H1 (cell line): ENCODE results near the gene ZSCAN5A. TPM values are rescaled to one million over a fixed set of nuclear protein-coding genes. Genes with fewer than 3 reads are reported as not detected.

ENCODE experiments used
- CTCF ChIA-PET: fragments of 300-600 bp; sonication (Branson Sonifier 250); formaldehyde crosslinking; loops from one replicate; lab custom pipeline; 2021; ENCODE audit not compliant: partially characterized antibody; lab: Charles Lee
- POLR2A ChIA-PET: fragments of 300-600 bp; sonication (Branson Sonifier 250); formaldehyde crosslinking; loops from one replicate; lab custom pipeline; 2021; ENCODE audit warnings: inconsistent platforms; ENCODE audit not compliant: partially characterized antibody; lab: Charles Lee
- DNase-seq, 2 experiments: peaks; one replicate each; pipeline versions ENCODE4 v3.0.0 to v3.0.0-alpha.2; 2010 to 2022; ENCODE audit warnings: low spot score in 2 of 2, low read depth in 1 of 2, mixed read lengths in 1 of 2
- FAIRE-seq: peaks from 2 replicates; lab custom pipeline; 2011; peaks lifted over from hg19 to GRCh38; lab: Jason Lieb, UNC
- H2AFZ ChIP-seq: 2 replicates; pipeline ENCODE4 v1.8.1; 2012; ENCODE audit warnings: low read length, inconsistent platforms
- H2AK5ac ChIP-seq: 2 replicates; pipeline ENCODE4 v1.6.1; 2013; ENCODE audit warnings: low read depth, low read length
- H2BK120ac ChIP-seq: replicated peaks from 2 replicates; pipeline ENCODE3; 2013; ENCODE audit warnings: low read depth, low read length, inconsistent platforms
- H2BK12ac ChIP-seq: 2 replicates; pipeline ENCODE4 v1.6.1; 2013; ENCODE audit warnings: low read depth, low read length
- H2BK15ac ChIP-seq: 2 replicates; pipeline ENCODE4 v1.6.1; 2013; ENCODE audit warnings: low read length
- H2BK20ac ChIP-seq: 2 replicates; pipeline ENCODE4 v1.6.1; 2013; ENCODE audit warnings: low read length
- H2BK5ac ChIP-seq: 2 replicates; pipeline ENCODE4 v1.6.1; 2013; ENCODE audit warnings: low read depth, low read length
- H3K14ac ChIP-seq: 2 replicates; pipeline ENCODE4 v1.6.1; 2013; ENCODE audit warnings: inconsistent platforms; ENCODE audit not compliant: insufficient read length
- H3K18ac ChIP-seq: 2 replicates; pipeline ENCODE4 v1.6.1; 2013; ENCODE audit warnings: low read length; ENCODE audit errors: extremely low read depth
- H3K23ac ChIP-seq: 2 replicates; pipeline ENCODE4 v1.6.1; 2013; ENCODE audit warnings: inconsistent platforms; ENCODE audit not compliant: insufficient read length
- H3K23me2 ChIP-seq: 2 replicates; pipeline ENCODE4 v1.6.1; 2013; ENCODE audit warnings: low read depth, low read length
- H3K27ac ChIP-seq: 2 replicates; pipeline ENCODE4 v1.6.1; 2011; ENCODE audit warnings: low read depth, low read length, inconsistent platforms
- H3K27me3 ChIP-seq, 4 experiments: replicated peaks in 1 of 4; 1 replicate in 1 of 4; 2 replicates in 3 of 4; pipeline versions ENCODE4 v1.6.1 to v1.8.1; 2011 to 2013; ENCODE audit warnings: low read length in 3 of 4, mild to moderate bottlenecking in 3 of 4, inconsistent platforms in 2 of 4, mixed read lengths in 2 of 4, moderate library complexity in 1 of 4; ENCODE audit not compliant: control insufficient read depth in 3 of 4, insufficient read depth in 3 of 4; ENCODE audit errors: extremely low read depth in 1 of 4
- H3K36me3 ChIP-seq, 4 experiments: 2 replicates each; pipeline versions ENCODE4 v1.6.1 to v1.8.1; 2011 to 2013; ENCODE audit warnings: mild to moderate bottlenecking in 4 of 4, low read length in 3 of 4, moderate library complexity in 2 of 4, control low read depth in 1 of 4, inconsistent platforms in 1 of 4; ENCODE audit not compliant: insufficient read depth in 4 of 4, control insufficient read depth in 2 of 4
- H3K4ac ChIP-seq: replicated peaks from 2 replicates; pipeline ENCODE3; 2013; ENCODE audit warnings: low read length, low read depth, mixed read lengths, inconsistent platforms; ENCODE audit not compliant: insufficient read length
- H3K4me1 ChIP-seq, 4 experiments: replicated peaks in 1 of 4; 1 replicate in 1 of 4; 2 replicates in 3 of 4; pipeline versions ENCODE4 v1.6.1 to v1.8.1; 2011 to 2013; ENCODE audit warnings: low read length in 3 of 4, inconsistent platforms in 2 of 4, mixed read lengths in 1 of 4; ENCODE audit not compliant: insufficient read depth in 4 of 4, control insufficient read depth in 3 of 4
- H3K4me2 ChIP-seq, 2 experiments: 2 replicates each; pipeline versions ENCODE4 v1.6.1 to v1.8.1; 2011 to 2013; ENCODE audit warnings: low read depth in 2 of 2, low read length in 2 of 2, control low read depth in 1 of 2, inconsistent platforms in 1 of 2, mild to moderate bottlenecking in 1 of 2; ENCODE audit not compliant: insufficient read depth in 1 of 2
- H3K4me3 ChIP-seq, 4 experiments: fragments of 200-600, 300-600 bp in 1 of 4; sonication (generic), shearing (Covaris generic), sonication (Bioruptor Twin) in 1 of 4; 2 replicates each; pipeline versions ENCODE4 v1.5.1 to v1.8.1; 2011 to 2016; ENCODE audit warnings: low read length in 4 of 4, low read depth in 3 of 4, control low read depth in 2 of 4, inconsistent platforms in 2 of 4, mild to moderate bottlenecking in 2 of 4, mixed read lengths in 1 of 4, moderate library complexity in 1 of 4; ENCODE audit not compliant: insufficient read depth in 2 of 4; ENCODE audit errors: extremely low read depth in 1 of 4
- H3K56ac ChIP-seq: replicated peaks from 2 replicates; pipeline ENCODE3; 2013; ENCODE audit warnings: low read depth, mild to moderate bottlenecking, mixed read lengths, low read length, inconsistent platforms; ENCODE audit not compliant: insufficient read length
- H3K79me1 ChIP-seq: 2 replicates; pipeline ENCODE4 v1.6.1; 2013; ENCODE audit warnings: low read depth, low read length, control low read depth
- H3K79me2 ChIP-seq, 2 experiments: 2 replicates each; pipeline versions ENCODE4 v1.6.1 to v1.8.1; 2012 to 2013; ENCODE audit warnings: low read length in 2 of 2, mild to moderate bottlenecking in 2 of 2, inconsistent platforms in 1 of 2; ENCODE audit not compliant: insufficient read depth in 2 of 2, control insufficient read depth in 1 of 2
- H3K9ac ChIP-seq, 4 experiments: replicated peaks in 1 of 4; 1 replicate in 1 of 4; 2 replicates in 3 of 4; pipeline versions ENCODE4 v1.6.1 to v1.8.1; 2011 to 2013; ENCODE audit warnings: low read depth in 3 of 4, low read length in 3 of 4, control low read depth in 2 of 4, mild to moderate bottlenecking in 2 of 4, moderate library complexity in 2 of 4, inconsistent platforms in 1 of 4; ENCODE audit errors: extremely low read depth in 1 of 4
- H3K9me3 ChIP-seq, 2 experiments: 2 replicates each; pipeline versions ENCODE4 v1.6.1 to v1.8.1; 2012 to 2013; ENCODE audit warnings: mild to moderate bottlenecking in 2 of 2, moderate library complexity in 2 of 2, control low read depth in 1 of 2, inconsistent platforms in 1 of 2, low read depth in 1 of 2, low read length in 1 of 2, mixed read lengths in 1 of 2; ENCODE audit not compliant: insufficient read depth in 2 of 2
- H4K20me1 ChIP-seq, 2 experiments: replicated peaks in 1 of 2; 2 replicates each; pipeline versions ENCODE3 to v1.8.1; 2011 to 2013; ENCODE audit warnings: inconsistent platforms in 2 of 2, low read length in 2 of 2, mild to moderate bottlenecking in 1 of 2; ENCODE audit not compliant: insufficient read depth in 2 of 2, control insufficient read depth in 1 of 2
- H4K5ac ChIP-seq: 2 replicates; pipeline ENCODE4 v1.6.1; 2013; ENCODE audit warnings: low read length, low read depth, mixed read lengths, inconsistent platforms; ENCODE audit not compliant: insufficient read length
- H4K8ac ChIP-seq: 2 replicates; pipeline ENCODE4 v1.8.0; 2013; ENCODE audit warnings: mild to moderate bottlenecking, moderate library complexity, low read length, inconsistent platforms; ENCODE audit not compliant: insufficient read depth; ENCODE audit errors: extremely low read depth
- H4K91ac ChIP-seq: replicated peaks from 2 replicates; pipeline ENCODE3; 2013; ENCODE audit warnings: low read length, mixed read lengths, inconsistent platforms; ENCODE audit not compliant: insufficient read length
- CBX5 ChIP-seq: fragments of 300-800, 300-1000 bp; sonication (generic); IDR thresholded peaks from 2 replicates; pipeline ENCODE4 v1.7.1; 2016; ENCODE audit warnings: antibody characterized with exemption, low read length, low read depth
- GTF2F1 ChIP-seq: IDR thresholded peaks from 2 replicates; pipeline ENCODE4 v1.6.1; 2012; ENCODE audit warnings: low read depth, low read length, improper control_type of control experiment, borderline replicate concordance
- HDAC2 ChIP-seq, 2 experiments: fragments of 300-600 bp in 1 of 2; sonication (generic) in 1 of 2; IDR thresholded peaks; 2 replicates each; pipeline ENCODE4 v1.6.1; 2011 to 2012; ENCODE audit warnings: low read depth in 2 of 2, low read length in 2 of 2, mild to moderate bottlenecking in 2 of 2, moderate library complexity in 2 of 2, borderline replicate concordance in 1 of 2, inconsistent platforms in 1 of 2
- JUN ChIP-seq: IDR thresholded peaks from 2 replicates; pipeline ENCODE4 v1.6.1; 2011; ENCODE audit warnings: low read depth, mild to moderate bottlenecking, improper control_type of control experiment, low read length
- KDM5A ChIP-seq: fragments of 200-600 bp; IDR thresholded peaks from 2 replicates; pipeline ENCODE4 v1.7.1; 2012; ENCODE audit warnings: mild to moderate bottlenecking, low read length, inconsistent platforms, mixed read lengths
- MAFK ChIP-seq: IDR thresholded peaks from 2 replicates; pipeline ENCODE4 v1.6.1; 2012; ENCODE audit warnings: low read depth, mild to moderate bottlenecking, improper control_type of control experiment, low read length
- POLR2AphosphoS5 ChIP-seq: IDR thresholded peaks from 2 replicates; pipeline ENCODE4 v1.6.1; 2011; ENCODE audit warnings: low read depth, low read length
- SAP30 ChIP-seq: fragments of 300-600 bp; sonication (generic); IDR thresholded peaks from 2 replicates; pipeline ENCODE4 v1.7.1; 2012; ENCODE audit warnings: low read length, moderate library complexity, mild to moderate bottlenecking, inconsistent platforms; ENCODE audit not compliant: insufficient read depth, insufficient replicate concordance
- SIN3A ChIP-seq, 2 experiments: IDR thresholded peaks in 1 of 2; conservative IDR thresholded peaks in 1 of 2; 2 replicates each; pipeline ENCODE4 v1.6.1; 2011 to 2012; ENCODE audit warnings: low read length in 2 of 2, improper control_type of control experiment in 1 of 2, low read depth in 1 of 2, mild to moderate bottlenecking in 1 of 2
- SUZ12 ChIP-seq: fragments of 200-600 bp; sonication (generic); IDR thresholded peaks from 2 replicates; pipeline ENCODE4 v1.6.1; 2012; ENCODE audit warnings: mild to moderate bottlenecking, inconsistent platforms, low read length, moderate library complexity, mixed read lengths
- TAF1 ChIP-seq: IDR thresholded peaks from 2 replicates; pipeline ENCODE4 v1.6.1; 2011; ENCODE audit warnings: mild to moderate bottlenecking, low read depth, low read length
- TAF7 ChIP-seq: optimal IDR thresholded peaks from 2 replicates; pipeline ENCODE3; 2011; ENCODE audit warnings: low read depth, mild to moderate bottlenecking, inconsistent platforms, low read length, moderate library complexity, borderline replicate concordance
- WGBS, 2 experiments: shearing (Covaris generic) in 1 of 2; methylation state at CpG; one replicate each; pipeline versions ENCODE4 v1.1.6 to v1.1.7; 2013 to 2015; ENCODE audit warnings: low lambda C conversion rate in 2 of 2, mixed read lengths in 2 of 2, inconsistent platforms in 1 of 2, low coverage in 1 of 2, missing lambda C conversion rate in 1 of 2; ENCODE audit not compliant: insufficient replicate concordance in 2 of 2, insufficient coverage in 1 of 2, insufficient read length in 1 of 2; ENCODE audit errors: extremely low coverage in 1 of 2, missing lambda C conversion rate in 1 of 2; 5-methylcytosine and 5-hydroxymethylcytosine counted together
- polyA plus RNA-seq, 7 experiments: library from polyadenylated mRNA; depleted of rRNA in 3 of 7; stranded (reverse) in 5 of 7; unstranded in 2 of 7; fragments of >200 nt in 5 of 7; fragments of 200-250 nt in 2 of 7; gene quantifications; 1 replicate in 5 of 7; 2 replicates in 1 of 7; 4 replicates in 1 of 7; pipeline versions ENCODE4 v1.2.1 to v1.2.3, GENCODE V29; 2011 to 2013; ENCODE audit warnings: missing spikeins in 2 of 7, mixed read lengths in 2 of 7
- total RNA-seq: library from RNA; stranded (reverse); fragmentation: NEBNext Ultra II Directional; extraction: Animal tissue kit (Norgen Biotek cat#: 25700); gene quantifications from 2 replicates; pipeline ENCODE4 v1.2.1, GENCODE V29; 2021

The ZSCAN5A gene
- total and polyA plus RNA-seq, 2 of the 8 experiments (the other 6 are each of a cell fraction or from before 2014, with no cell fraction given) = 8.6 to 11.0 TPM

GRCh38 chr19:56193981-56194640 is 120.5 kb downstream of the ZSCAN5A start:
- WGBS, 2 experiments = 85% methylated on average over 10 of the region's 12 CpGs; no CpG with 5 or more reads in 1 of the 2 experiments
- no peak overlapping the region for H3K23ac ChIP-seq
- H2BK5ac ChIP-seq = no peak overlapping the region
- no peaks in the 10 kb centered on the region for H3K9me3 ChIP-seq
- H3K4ac ChIP-seq = no peak overlapping the region
- no peak overlapping the region for H2AFZ ChIP-seq
- no peak overlapping the region for H3K4me3 ChIP-seq
- no peak overlapping the region for H2BK20ac ChIP-seq
- H3K18ac ChIP-seq = no peak overlapping the region
- no peak overlapping the region for H3K56ac ChIP-seq
- FAIRE-seq (no peak), DNase-seq (no peak)
- H2BK15ac ChIP-seq = no peak overlapping the region
- H4K5ac ChIP-seq = no peak overlapping the region
- no peaks in the 10 kb centered on the region for H3K4me1 ChIP-seq
- H3K23me2 ChIP-seq = no peaks in the 10 kb centered on the region
- CTCF ChIA-PET = interaction anchor here (0.6 to 4.6 kb wide), 8 partner anchors 15 to 128 kb away, joined by 3 to 15 read pairs (median 4); no protein-coding TSS in a partner anchor
- H3K27ac ChIP-seq = no peak overlapping the region
- no peak overlapping the region for H4K91ac ChIP-seq
- POLR2A ChIA-PET = interaction anchor here (0.6 kb wide), 1 partner anchor 16 kb away, joined by 3 read pairs; no protein-coding TSS in a partner anchor
- H4K8ac ChIP-seq = no peak overlapping the region
- H2BK12ac ChIP-seq = no peak overlapping the region
- H3K9ac ChIP-seq = no peak overlapping the region
- no peak overlapping the region for H3K14ac ChIP-seq
- H3K36me3 ChIP-seq = no peaks in the 10 kb centered on the region
- H3K79me2 ChIP-seq = no peaks in the 10 kb centered on the region
- no peaks in the 10 kb centered on the region for H3K79me1 ChIP-seq
- no peak overlapping the region for H2BK120ac ChIP-seq
- no peaks in the 10 kb centered on the region; a peak in 1 of 7 replicates for H3K27me3 ChIP-seq
- TF ChIP-seq GTF2F1 (no peak), MAFK (no peak), TAF1 (no peak), HDAC2 (IDR thresholded peaks at IDR 0.05; ENCODE audit: borderline replicate concordance in 1 of 2, low read depth in 2 of 2, low read length in 2 of 2) (no peak), KDM5A (no peak), TAF7 (no peak), POLR2AphosphoS5 (no peak), CBX5 (no peak), SAP30 (no peak), SUZ12 (no peak), SIN3A (conservative IDR thresholded peaks at IDR 0.05 in 1 of 2, IDR thresholded peaks at IDR 0.05 in 1 of 2; ENCODE audit: low read depth in 1 of 2, low read length in 2 of 2) (no peak), JUN (no peak)
- TF ChIP-seq, all 59 proteins: peak for 0
- no peaks in the 10 kb centered on the region for H4K20me1 ChIP-seq
- no peak overlapping the region for H2AK5ac ChIP-seq
- no peak overlapping the region for H3K4me2 ChIP-seq
